Thyroid gland (tissue), 4 donors: ENCODE measurements around the gene PDCL2.
"Not testable (repeated sequence)": the region's sequence is repeated elsewhere in the genome, so short reads cannot be mapped to it uniquely, and the experiment has no call there.

Source experiments
- CTCF ChIP-seq, 6 experiments: fragments of 200-600 bp in 3 of 6; fragments of 450-650 bp in 3 of 6; sonication (generic) in 3 of 6; IDR thresholded peaks; one replicate each; pipeline ENCODE4 v1.5.1; 2016 to 2019; ENCODE audit warnings: antibody characterized with exemption in 6 of 6, mild to moderate bottlenecking in 2 of 6, inconsistent platforms in 1 of 6, moderate library complexity in 1 of 6
- POLR2A ChIP-seq, 2 donors: fragments of 450-650 bp; IDR thresholded peaks; one replicate each; pipeline ENCODE4 v1.6.1; 2017; ENCODE audit warnings: antibody characterized with exemption in 2 of 2, mild to moderate bottlenecking in 2 of 2, moderate library complexity in 1 of 2

DNA sequence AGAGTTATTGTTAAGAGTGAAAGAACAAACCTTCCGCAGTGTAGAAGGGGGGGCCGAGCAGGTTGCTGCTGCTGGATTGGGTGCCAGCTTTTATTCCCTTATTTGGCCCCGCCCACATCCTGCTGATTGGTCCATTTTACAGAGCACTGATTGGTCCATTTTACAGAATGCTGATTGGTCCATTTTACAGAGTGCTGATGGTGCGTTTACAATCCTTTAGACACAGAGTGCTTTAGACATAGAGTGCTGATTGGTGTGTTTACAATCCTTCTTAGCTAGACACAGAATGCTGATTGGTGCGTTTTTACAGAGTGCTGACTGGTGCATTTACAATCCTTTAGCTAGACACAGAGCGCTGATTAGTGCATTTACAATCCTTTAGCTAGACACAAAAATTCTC, 40.1 kb downstream of the PDCL2 start:
- TF ChIP-seq CTCF, POLR2A (IDR thresholded peaks at IDR 0.05): not testable (repeated sequence)
